ENCODE data around the gene SNCG. TPM values are rescaled to one million over a fixed set of nuclear protein-coding genes. Genes with fewer than 3 reads are reported as not detected.
"Not testable (repeated sequence)": the region's sequence is repeated elsewhere in the genome, so short reads cannot be mapped to it uniquely, and the experiment has no call there.

SNCG gene
- total RNA-seq, 2 experiments from 2014 or later: not detected

DNA sequence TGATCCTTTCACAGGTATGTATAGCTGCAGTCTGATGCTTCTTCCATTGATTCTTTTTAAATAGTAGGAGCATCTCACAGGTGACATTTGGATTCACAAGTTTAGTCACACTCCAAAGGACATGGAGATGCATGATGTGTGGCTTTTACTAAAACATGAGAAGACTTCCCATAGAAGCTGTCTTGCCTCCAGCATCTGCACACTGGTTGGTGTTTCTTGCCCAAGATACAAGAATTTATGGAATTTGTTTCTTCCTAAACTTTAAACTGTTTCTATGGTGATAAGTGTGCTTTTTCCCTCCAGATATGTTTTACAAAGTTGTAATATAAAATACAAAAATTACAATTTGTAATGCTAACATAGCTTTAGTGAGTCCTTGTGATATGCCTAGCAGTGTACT is 34.1 kb downstream of the SNCG start:
- Histone ChIP-seq H3K4me2 (ENCODE audit: low read length) (no peak overlapping the region), H3K9me2 (ENCODE audit: insufficient read depth, low read length) (no peaks in the 10 kb centered on the region), H3K4me1 (ENCODE audit: insufficient read depth, low read length, poor library complexity, severe bottlenecking) (no peaks in the 10 kb centered on the region), H4K20me1 (ENCODE audit: insufficient read depth, low read length) (no peaks in the 10 kb centered on the region), H3K79me2 (ENCODE audit: insufficient read depth, low read depth, low read length) (no peaks in the 10 kb centered on the region), H2AFZ (ENCODE audit: low read length) (no peak overlapping the region), H3K27ac (ENCODE audit: low read depth, low read length, poor library complexity, severe bottlenecking) (no peak overlapping the region), H3K9me3 (ENCODE audit: low read length) (no peaks in the 10 kb centered on the region), H3K4me3 (ENCODE audit: low read depth, low read length, poor library complexity, severe bottlenecking) (no peak overlapping the region), H3K36me3 (ENCODE audit: insufficient read depth, low read length) (no peaks in the 10 kb centered on the region)
- TF ChIP-seq, protein P1, sequence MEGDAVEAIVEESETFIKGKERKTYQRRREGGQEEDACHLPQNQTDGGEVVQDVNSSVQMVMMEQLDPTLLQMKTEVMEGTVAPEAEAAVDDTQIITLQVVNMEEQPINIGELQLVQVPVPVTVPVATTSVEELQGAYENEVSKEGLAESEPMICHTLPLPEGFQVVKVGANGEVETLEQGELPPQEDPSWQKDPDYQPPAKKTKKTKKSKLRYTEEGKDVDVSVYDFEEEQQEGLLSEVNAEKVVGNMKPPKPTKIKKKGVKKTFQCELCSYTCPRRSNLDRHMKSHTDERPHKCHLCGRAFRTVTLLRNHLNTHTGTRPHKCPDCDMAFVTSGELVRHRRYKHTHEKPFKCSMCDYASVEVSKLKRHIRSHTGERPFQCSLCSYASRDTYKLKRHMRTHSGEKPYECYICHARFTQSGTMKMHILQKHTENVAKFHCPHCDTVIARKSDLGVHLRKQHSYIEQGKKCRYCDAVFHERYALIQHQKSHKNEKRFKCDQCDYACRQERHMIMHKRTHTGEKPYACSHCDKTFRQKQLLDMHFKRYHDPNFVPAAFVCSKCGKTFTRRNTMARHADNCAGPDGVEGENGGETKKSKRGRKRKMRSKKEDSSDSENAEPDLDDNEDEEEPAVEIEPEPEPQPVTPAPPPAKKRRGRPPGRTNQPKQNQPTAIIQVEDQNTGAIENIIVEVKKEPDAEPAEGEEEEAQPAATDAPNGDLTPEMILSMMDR (conservative IDR thresholded peaks at IDR 0.05; ENCODE audit: low read length): no peak
- no peak for TF ChIP-seq EZH2phosphoT487 (IDR thresholded peaks at IDR 0.05; ENCODE audit: borderline replicate concordance, low read depth, low read length)
- intact Hi-C loops (cut with micrococcal nuclease; ENCODE audit: unreplicated experiment): no loop called here
- POLR2A ChIA-PET: no interaction called here
- CTCF ChIA-PET (ENCODE audit: unreplicated experiment): no interaction called here
- BruUV-seq (replicated peaks): no TSS peak
- no peak for DNase-seq (ENCODE audit: low spot score)

DNA sequence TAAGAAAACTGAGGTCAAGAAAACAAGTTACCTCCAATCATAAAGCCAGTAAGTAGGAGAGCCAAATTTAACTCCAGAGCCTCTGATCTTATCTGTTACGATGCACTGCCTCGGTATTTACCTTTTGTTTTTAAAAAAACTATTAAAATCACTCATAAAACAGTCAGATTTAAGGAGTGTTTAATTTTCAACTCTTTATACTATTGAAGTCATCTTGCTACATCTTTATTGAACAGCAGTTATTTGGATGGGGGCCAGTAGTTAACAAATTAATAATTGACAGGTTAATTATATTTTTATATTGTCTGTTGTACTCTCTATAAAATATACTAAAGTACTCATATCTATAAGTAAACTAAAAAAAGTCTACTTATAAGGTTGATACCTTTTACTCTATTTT is 34.5 kb downstream of the SNCG start:
- Histone ChIP-seq H3K4me3 (ENCODE audit: low read depth, low read length, poor library complexity, severe bottlenecking) (no peak overlapping the region), H3K36me3 (ENCODE audit: insufficient read depth, low read length) (no peaks in the 10 kb centered on the region), H3K79me2 (ENCODE audit: insufficient read depth, low read depth, low read length) (no peaks in the 10 kb centered on the region), H2AFZ (ENCODE audit: low read length) (no peak overlapping the region), H3K9me3 (ENCODE audit: low read length) (no peaks in the 10 kb centered on the region), H3K27ac (ENCODE audit: low read depth, low read length, poor library complexity, severe bottlenecking) (no peak overlapping the region), H3K4me2 (ENCODE audit: low read length) (no peak overlapping the region), H4K20me1 (ENCODE audit: insufficient read depth, low read length) (no peaks in the 10 kb centered on the region), H3K9me2 (ENCODE audit: insufficient read depth, low read length) (no peaks in the 10 kb centered on the region), H3K4me1 (ENCODE audit: insufficient read depth, low read length, poor library complexity, severe bottlenecking) (no peaks in the 10 kb centered on the region)
- ChIA-PET CTCF (ENCODE audit: unreplicated experiment) (no interaction called here), POLR2A (no interaction called here)
- no TSS peak for BruUV-seq (replicated peaks)
- no peak for TF ChIP-seq EZH2phosphoT487 (IDR thresholded peaks at IDR 0.05; ENCODE audit: borderline replicate concordance, low read depth, low read length)
- TF ChIP-seq, protein P1 (conservative IDR thresholded peaks at IDR 0.05; ENCODE audit: low read length): no peak
- no peak for DNase-seq (ENCODE audit: low spot score)
- intact Hi-C loops (cut with micrococcal nuclease; ENCODE audit: unreplicated experiment): no loop called here

GRCh38 chr10:86999802-87000403 is 41.5 kb downstream of the SNCG start:
- intact Hi-C loops (cut with micrococcal nuclease; ENCODE audit: unreplicated experiment); H3K4me1 ChIP-seq (ENCODE audit: insufficient read depth, low read length, poor library complexity, severe bottlenecking); H2AFZ ChIP-seq (ENCODE audit: low read length); H3K27ac ChIP-seq (ENCODE audit: low read depth, low read length, poor library complexity, severe bottlenecking); CTCF ChIA-PET (ENCODE audit: unreplicated experiment); H4K20me1 ChIP-seq (ENCODE audit: insufficient read depth, low read length); BruUV-seq (replicated peaks); H3K36me3 ChIP-seq (ENCODE audit: insufficient read depth, low read length); POLR2A ChIA-PET; H3K9me3 ChIP-seq (ENCODE audit: low read length); DNase-seq (ENCODE audit: low spot score); H3K4me3 ChIP-seq (ENCODE audit: low read depth, low read length, poor library complexity, severe bottlenecking); H3K4me2 ChIP-seq (ENCODE audit: low read length); H3K79me2 ChIP-seq (ENCODE audit: insufficient read depth, low read depth, low read length); H3K9me2 ChIP-seq (ENCODE audit: insufficient read depth, low read length): not testable (repeated sequence)
